ENCODE measurements around the gene ITGB5.

ITGB5 gene

GRCh38 chr3:124890573-124891190, 3.5 kb upstream of the ITGB5 start:
- DNase-seq = no peak

- DNase-seq = no peak
Observed at GRCh38 chr3:124888482-124889441, 1.6 kb upstream of the ITGB5 start.

GRCh38 chr3:124887932-124888298, 750 bp upstream of the ITGB5 start:
- DNase-seq = no peak

- DNase-seq = no peak
Observed at GRCh38 chr3:124886168-124887056, 753 bp downstream of the ITGB5 start.

GRCh38 chr3:124885466-124886167, 1.5 kb downstream of the ITGB5 start:
- no peak for DNase-seq

GRCh38 chr3:124884474-124885101, 2.6 kb downstream of the ITGB5 start:
- DNase-seq = no peak

- no peak for DNase-seq
Observed at GRCh38 chr3:124883766-124884473, 3.2 kb downstream of the ITGB5 start.

- DNase-seq = no peak
Observed at GRCh38 chr3:124882816-124883747, 4.1 kb downstream of the ITGB5 start.

- no peak for DNase-seq
Observed at GRCh38 chr3:124881976-124882697, 5.0 kb downstream of the ITGB5 start.

GRCh38 chr3:124879337-124879680, 7.9 kb downstream of the ITGB5 start:
- DNase-seq = no peak

- DNase-seq = no peak
Observed at GRCh38 chr3:124878561-124879336, 8.4 kb downstream of the ITGB5 start.

GRCh38 chr3:124877674-124878073, 9.5 kb downstream of the ITGB5 start:
- no peak for DNase-seq

- DNase-seq = no peak
Observed at GRCh38 chr3:124876401-124876878, 10.7 kb downstream of the ITGB5 start.

GRCh38 chr3:124873226-124873625, 13.9 kb downstream of the ITGB5 start:
- no peak for DNase-seq

- no peak for DNase-seq
Observed at GRCh38 chr3:124867511-124867910, 19.7 kb downstream of the ITGB5 start.

- DNase-seq = no peak
Observed at GRCh38 chr3:124862006-124862405, 25.2 kb downstream of the ITGB5 start.

- DNase-seq = no peak
Observed at GRCh38 chr3:124861041-124861440, 26.1 kb downstream of the ITGB5 start.

GRCh38 chr3:124860599-124860998, 26.6 kb downstream of the ITGB5 start:
- DNase-seq = no peak

GRCh38 chr3:124859025-124859424, 28.1 kb downstream of the ITGB5 start:
- DNase-seq = no peak
